Neural cell (in vitro differentiated cells): ENCODE measurements around the gene INPP5A.

Source experiments
- CTCF ChIP-seq: fragments of 450-650 bp; IDR thresholded peaks from 2 replicates; pipeline ENCODE4 v1.5.1; 2014; ENCODE audit warnings: antibody characterized with exemption, mild to moderate bottlenecking, moderate library complexity; ENCODE audit not compliant: poor library complexity, severe bottlenecking
- EP300 ChIP-seq: fragments of 450-650 bp; conservative IDR thresholded peaks from 2 replicates; pipeline ENCODE4 v1.6.1; 2014; ENCODE audit warnings: antibody characterized with exemption, mild to moderate bottlenecking, moderate library complexity; ENCODE audit not compliant: poor library complexity, severe bottlenecking
- EZH2 ChIP-seq: fragments of 200-600, 300-800 bp; shearing (Covaris generic), sonication (generic); IDR thresholded peaks from 2 replicates; pipeline ENCODE4 v1.6.1; 2014; ENCODE audit warnings: antibody characterized with exemption, low read length, borderline replicate concordance, mild to moderate bottlenecking; ENCODE audit not compliant: insufficient read depth, poor library complexity, severe bottlenecking
- MXI1 ChIP-seq: fragments of 450-650 bp; conservative IDR thresholded peaks from 2 replicates; pipeline ENCODE4 v1.6.1; 2014; ENCODE audit warnings: antibody characterized with exemption, mild to moderate bottlenecking; ENCODE audit not compliant: poor library complexity, severe bottlenecking
- POLR2AphosphoS5 ChIP-seq: IDR thresholded peaks from 2 replicates; pipeline ENCODE4 v1.6.1; 2012
- RAD21 ChIP-seq: fragments of 450-650 bp; conservative IDR thresholded peaks from 2 replicates; pipeline ENCODE4 v1.6.1; 2014; ENCODE audit warnings: antibody characterized with exemption, mild to moderate bottlenecking, moderate library complexity
- REST ChIP-seq: IDR thresholded peaks from 2 replicates; pipeline ENCODE4 v1.6.1; 2012; ENCODE audit warnings: borderline replicate concordance
- SMC3 ChIP-seq: fragments of 450-650 bp; conservative IDR thresholded peaks from 2 replicates; pipeline ENCODE4 v1.6.1; 2014; ENCODE audit warnings: antibody characterized with exemption, mild to moderate bottlenecking, moderate library complexity; ENCODE audit not compliant: poor library complexity
- TAF1 ChIP-seq: IDR thresholded peaks from 2 replicates; pipeline ENCODE4 v1.6.1; 2012; ENCODE audit warnings: low read depth

DNA sequence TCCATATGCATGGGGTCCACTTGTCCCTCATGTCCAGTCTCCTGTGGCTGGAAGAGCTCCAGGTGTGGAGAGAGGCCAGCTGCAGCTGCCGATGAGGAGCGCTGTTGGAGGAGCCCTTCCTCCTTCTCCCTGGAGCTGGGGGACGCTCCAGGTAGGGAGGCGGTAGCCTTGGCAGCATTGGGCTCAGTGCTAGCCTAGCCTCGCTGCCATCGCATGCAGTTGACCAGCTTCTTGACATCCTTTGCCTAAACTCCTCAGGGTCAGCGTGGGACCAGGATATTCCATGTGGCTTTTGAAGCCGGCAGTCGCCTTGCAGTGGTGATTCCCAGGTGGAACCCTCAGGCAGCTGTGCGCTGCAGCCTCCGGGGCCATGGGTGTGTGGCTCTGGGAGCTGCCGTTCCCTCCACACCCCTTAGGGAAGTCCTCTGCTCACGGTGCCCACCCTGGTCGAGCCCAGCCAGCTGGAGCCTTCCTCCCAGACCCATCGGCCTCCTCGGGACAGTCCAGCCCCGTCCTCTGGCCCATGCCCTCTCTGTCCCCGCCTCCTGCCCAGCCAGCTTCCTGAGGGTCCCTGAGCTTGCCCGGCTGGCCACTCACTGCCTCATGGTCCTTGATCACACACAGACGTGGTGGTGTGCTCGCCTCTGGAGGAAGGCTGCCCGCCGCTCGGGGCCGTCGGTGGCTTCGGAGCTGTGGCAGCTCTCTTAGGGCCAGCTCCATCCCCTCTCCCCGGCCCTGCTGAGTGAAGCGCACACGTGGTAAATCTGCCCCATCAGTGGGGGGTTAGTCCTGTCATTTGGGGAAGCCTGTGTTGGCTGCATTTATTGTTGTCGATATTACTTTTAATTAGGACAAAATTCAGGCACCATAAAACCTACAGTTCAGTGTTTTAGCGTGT is 21.2 kb downstream of the INPP5A start:
- TF ChIP-seq EZH2 (no peak), POLR2AphosphoS5 (no peak), CTCF (no peak), TAF1 (no peak), MXI1 (no peak), RAD21 (no peak), REST (no peak), EP300 (no peak), SMC3 (no peak)
